K562 (cell line): ENCODE measurements around the gene GORASP1.

Experiments used
- EZH2 ChIP-seq: IDR thresholded peaks from 2 replicates; pipeline ENCODE4 v1.6.1; 2012; ENCODE audit warnings: low read depth, mild to moderate bottlenecking, inconsistent platforms, low read length, borderline replicate concordance
- GABPA ChIP-seq: fragments of 200-800 bp; sonication (Bioruptor generic); conservative IDR thresholded peaks from 2 replicates; pipeline ENCODE4 v1.6.1; 2016; ENCODE audit warnings: low read depth, missing genetic modification characterization, missing compliant biosample characterization
- HCFC1 ChIP-seq: IDR thresholded peaks from 2 replicates; pipeline ENCODE4 v1.6.1; 2012; ENCODE audit warnings: low read depth, low read length, improper control_type of control experiment
- KDM1A ChIP-seq, 2 experiments: fragments of 450-650 bp; IDR thresholded peaks; 2 replicates each; pipeline ENCODE4 v1.6.1; 2016; ENCODE audit warnings: mild to moderate bottlenecking in 2 of 2
- MYBL2 ChIP-seq, 2 experiments: fragments of 450-650 bp in 1 of 2; sonication (generic) in 1 of 2; formaldehyde crosslinking in 1 of 2; IDR thresholded peaks; 2 replicates each; pipeline versions ENCODE4 v1.6.1 to v1.8.1; 2017 to 2022; ENCODE audit warnings: borderline replicate concordance in 1 of 2, inconsistent platforms in 1 of 2, low read depth in 1 of 2, mild to moderate bottlenecking in 1 of 2, missing genetic modification reagents in 1 of 2, moderate library complexity in 1 of 2
- SMC3 ChIP-seq: conservative IDR thresholded peaks from 2 replicates; pipeline ENCODE4 v1.6.1; 2011; ENCODE audit warnings: low read depth, low read length, improper control_type of control experiment; ENCODE audit not compliant: insufficient read depth
- XRCC5 ChIP-seq: fragments of 200-400 bp; formaldehyde crosslinking; IDR thresholded peaks from 2 replicates; pipeline ENCODE4 v1.6.1; 2017; ENCODE audit warnings: low read depth, mild to moderate bottlenecking, low read length
- ZNF121 ChIP-seq: sonication (generic); formaldehyde crosslinking; conservative IDR thresholded peaks from 2 replicates; pipeline ENCODE4 v1.8.0; 2022; ENCODE audit warnings: missing genetic modification reagents
- ZNF184 ChIP-seq: sonication (generic); formaldehyde crosslinking; IDR thresholded peaks from 2 replicates; pipeline ENCODE4 v1.5.0; 2020; ENCODE audit warnings: missing genetic modification reagents
- ZNF408 ChIP-seq: fragments of 250-450 bp; sonication (Bioruptor Pico); IDR thresholded peaks from 2 replicates; pipeline ENCODE4 v1.4.0; 2020; ENCODE audit warnings: low read depth, mild to moderate bottlenecking, moderate library complexity
- ZSCAN29 ChIP-seq: fragments of 450-650 bp; IDR thresholded peaks from 2 replicates; pipeline ENCODE4 v1.6.1; 2017
- TF ChIP-seq, protein P1 (sequence below): fragments of 450-650 bp; IDR thresholded peaks from 2 replicates; pipeline ENCODE4 v1.6.1; 2016; ENCODE audit warnings: low read depth
- TF ChIP-seq, protein P2 (sequence below): sonication (generic); formaldehyde crosslinking; IDR thresholded peaks from 2 replicates; pipeline ENCODE4 v1.8.1; 2023; ENCODE audit warnings: missing genetic modification reagents, mild to moderate bottlenecking, borderline replicate concordance

GRCh38 chr3:39156421-39156820, 49.0 kb upstream of the GORASP1 start:
- TF ChIP-seq HCFC1 = no peak
- no peak for TF ChIP-seq MYBL2 (IDR thresholded peaks at IDR 0.05; ENCODE audit: low read depth)
- TF ChIP-seq MYBL2 (CRISPR knock-in tag; IDR thresholded peaks at IDR 0.05; ENCODE audit: borderline replicate concordance) = no peak
- TF ChIP-seq, protein P1, sequence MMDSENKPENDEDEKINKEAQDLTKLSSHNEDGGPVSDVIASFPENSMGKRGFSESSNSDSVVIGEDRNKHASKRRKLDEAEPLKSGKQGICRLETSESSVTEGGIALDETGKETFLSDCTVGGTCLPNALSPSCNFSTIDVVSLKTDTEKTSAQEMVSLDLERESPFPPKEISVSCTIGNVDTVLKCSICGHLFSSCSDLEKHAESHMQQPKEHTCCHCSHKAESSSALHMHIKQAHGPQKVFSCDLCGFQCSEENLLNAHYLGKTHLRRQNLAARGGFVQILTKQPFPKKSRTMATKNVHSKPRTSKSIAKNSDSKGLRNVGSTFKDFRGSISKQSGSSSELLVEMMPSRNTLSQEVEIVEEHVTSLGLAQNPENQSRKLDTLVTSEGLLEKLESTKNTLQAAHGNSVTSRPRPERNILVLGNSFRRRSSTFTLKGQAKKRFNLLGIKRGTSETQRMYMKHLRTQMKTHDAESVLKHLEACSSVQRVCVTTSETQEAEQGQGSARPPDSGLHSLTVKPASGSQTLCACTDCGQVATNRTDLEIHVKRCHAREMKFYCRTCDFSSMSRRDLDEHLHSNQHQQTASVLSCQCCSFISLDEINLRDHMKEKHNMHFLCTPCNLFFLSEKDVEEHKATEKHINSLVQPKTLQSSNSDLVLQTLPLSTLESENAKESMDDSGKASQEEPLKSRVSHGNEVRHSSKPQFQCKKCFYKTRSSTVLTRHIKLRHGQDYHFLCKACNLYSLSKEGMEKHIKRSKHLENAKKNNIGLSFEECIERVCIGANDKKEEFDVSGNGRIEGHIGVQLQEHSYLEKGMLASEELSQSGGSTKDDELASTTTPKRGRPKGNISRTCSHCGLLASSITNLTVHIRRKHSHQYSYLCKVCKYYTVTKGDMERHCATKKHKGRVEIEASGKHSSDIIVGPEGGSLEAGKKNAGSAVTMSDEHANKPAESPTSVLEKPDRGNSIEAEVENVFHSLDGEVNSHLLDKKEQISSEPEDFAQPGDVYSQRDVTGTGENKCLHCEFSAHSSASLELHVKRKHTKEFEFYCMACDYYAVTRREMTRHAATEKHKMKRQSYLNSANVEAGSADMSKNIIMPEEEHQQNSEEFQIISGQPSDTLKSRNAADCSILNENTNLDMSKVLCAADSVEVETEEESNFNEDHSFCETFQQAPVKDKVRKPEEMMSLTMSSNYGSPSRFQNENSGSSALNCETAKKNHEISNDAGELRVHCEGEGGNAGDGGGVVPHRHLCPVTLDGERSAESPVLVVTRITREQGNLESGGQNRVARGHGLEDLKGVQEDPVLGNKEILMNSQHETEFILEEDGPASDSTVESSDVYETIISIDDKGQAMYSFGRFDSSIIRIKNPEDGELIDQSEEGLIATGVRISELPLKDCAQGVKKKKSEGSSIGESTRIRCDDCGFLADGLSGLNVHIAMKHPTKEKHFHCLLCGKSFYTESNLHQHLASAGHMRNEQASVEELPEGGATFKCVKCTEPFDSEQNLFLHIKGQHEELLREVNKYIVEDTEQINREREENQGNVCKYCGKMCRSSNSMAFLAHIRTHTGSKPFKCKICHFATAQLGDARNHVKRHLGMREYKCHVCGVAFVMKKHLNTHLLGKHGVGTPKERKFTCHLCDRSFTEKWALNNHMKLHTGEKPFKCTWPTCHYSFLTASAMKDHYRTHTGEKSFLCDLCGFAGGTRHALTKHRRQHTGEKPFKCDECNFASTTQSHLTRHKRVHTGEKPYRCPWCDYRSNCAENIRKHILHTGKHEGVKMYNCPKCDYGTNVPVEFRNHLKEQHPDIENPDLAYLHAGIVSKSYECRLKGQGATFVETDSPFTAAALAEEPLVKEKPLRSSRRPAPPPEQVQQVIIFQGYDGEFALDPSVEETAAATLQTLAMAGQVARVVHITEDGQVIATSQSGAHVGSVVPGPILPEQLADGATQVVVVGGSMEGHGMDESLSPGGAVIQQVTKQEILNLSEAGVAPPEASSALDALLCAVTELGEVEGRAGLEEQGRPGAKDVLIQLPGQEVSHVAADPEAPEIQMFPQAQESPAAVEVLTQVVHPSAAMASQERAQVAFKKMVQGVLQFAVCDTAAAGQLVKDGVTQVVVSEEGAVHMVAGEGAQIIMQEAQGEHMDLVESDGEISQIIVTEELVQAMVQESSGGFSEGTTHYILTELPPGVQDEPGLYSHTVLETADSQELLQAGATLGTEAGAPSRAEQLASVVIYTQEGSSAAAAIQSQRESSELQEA = no peak
- TF ChIP-seq GABPA (tag) = no peak
- no peak for TF ChIP-seq KDM1A (IDR thresholded peaks at IDR 0.05)
- TF ChIP-seq ZNF184 (CRISPR knock-in tag) = no peak
- TF ChIP-seq ZNF408 = no peak
- no peak for TF ChIP-seq ZSCAN29
- no peak for TF ChIP-seq EZH2
- no peak for TF ChIP-seq SMC3
- TF ChIP-seq, protein P2, sequence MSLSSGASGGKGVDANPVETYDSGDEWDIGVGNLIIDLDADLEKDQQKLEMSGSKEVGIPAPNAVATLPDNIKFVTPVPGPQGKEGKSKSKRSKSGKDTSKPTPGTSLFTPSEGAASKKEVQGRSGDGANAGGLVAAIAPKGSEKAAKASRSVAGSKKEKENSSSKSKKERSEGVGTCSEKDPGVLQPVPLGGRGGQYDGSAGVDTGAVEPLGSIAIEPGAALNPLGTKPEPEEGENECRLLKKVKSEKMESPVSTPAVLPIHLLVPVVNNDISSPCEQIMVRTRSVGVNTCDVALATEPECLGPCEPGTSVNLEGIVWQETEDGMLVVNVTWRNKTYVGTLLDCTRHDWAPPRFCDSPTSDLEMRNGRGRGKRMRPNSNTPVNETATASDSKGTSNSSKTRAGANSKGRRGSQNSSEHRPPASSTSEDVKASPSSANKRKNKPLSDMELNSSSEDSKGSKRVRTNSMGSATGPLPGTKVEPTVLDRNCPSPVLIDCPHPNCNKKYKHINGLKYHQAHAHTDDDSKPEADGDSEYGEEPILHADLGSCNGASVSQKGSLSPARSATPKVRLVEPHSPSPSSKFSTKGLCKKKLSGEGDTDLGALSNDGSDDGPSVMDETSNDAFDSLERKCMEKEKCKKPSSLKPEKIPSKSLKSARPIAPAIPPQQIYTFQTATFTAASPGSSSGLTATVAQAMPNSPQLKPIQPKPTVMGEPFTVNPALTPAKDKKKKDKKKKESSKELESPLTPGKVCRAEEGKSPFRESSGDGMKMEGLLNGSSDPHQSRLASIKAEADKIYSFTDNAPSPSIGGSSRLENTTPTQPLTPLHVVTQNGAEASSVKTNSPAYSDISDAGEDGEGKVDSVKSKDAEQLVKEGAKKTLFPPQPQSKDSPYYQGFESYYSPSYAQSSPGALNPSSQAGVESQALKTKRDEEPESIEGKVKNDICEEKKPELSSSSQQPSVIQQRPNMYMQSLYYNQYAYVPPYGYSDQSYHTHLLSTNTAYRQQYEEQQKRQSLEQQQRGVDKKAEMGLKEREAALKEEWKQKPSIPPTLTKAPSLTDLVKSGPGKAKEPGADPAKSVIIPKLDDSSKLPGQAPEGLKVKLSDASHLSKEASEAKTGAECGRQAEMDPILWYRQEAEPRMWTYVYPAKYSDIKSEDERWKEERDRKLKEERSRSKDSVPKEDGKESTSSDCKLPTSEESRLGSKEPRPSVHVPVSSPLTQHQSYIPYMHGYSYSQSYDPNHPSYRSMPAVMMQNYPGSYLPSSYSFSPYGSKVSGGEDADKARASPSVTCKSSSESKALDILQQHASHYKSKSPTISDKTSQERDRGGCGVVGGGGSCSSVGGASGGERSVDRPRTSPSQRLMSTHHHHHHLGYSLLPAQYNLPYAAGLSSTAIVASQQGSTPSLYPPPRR (CRISPR knock-in tag) = no peak
- TF ChIP-seq XRCC5 = no peak
- no peak for TF ChIP-seq ZNF121
